GM12801 (cell line): Measurements from ENCODE around the gene ZBTB37.

Source experiments
- CTCF ChIP-seq: IDR thresholded peaks from one replicate; pipeline ENCODE4 v1.5.1; 2011; ENCODE audit warnings: control low read depth; ENCODE audit not compliant: insufficient read length; ENCODE audit errors: extremely low read depth

ZBTB37 gene

DNA sequence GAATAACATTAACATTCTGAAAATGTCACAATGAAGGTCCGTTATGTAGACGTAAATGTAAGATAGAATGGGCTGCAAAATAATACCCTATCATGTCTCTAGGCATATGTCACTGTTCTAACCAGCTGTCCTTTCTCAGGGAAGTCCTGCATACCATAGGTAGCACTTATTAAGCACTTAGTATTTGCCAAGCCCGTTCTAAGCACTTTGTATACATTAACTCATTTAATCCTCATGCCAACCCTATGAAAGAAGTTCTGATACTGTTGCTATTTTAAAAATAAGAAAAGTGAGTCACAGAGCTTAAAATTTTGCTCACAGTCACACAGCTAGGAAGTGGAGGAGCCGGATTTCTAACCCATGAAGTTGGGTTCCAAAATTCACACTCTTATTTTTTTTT is 16.1 kb upstream of the ZBTB37 start:
- TF ChIP-seq CTCF, result no peak

DNA sequence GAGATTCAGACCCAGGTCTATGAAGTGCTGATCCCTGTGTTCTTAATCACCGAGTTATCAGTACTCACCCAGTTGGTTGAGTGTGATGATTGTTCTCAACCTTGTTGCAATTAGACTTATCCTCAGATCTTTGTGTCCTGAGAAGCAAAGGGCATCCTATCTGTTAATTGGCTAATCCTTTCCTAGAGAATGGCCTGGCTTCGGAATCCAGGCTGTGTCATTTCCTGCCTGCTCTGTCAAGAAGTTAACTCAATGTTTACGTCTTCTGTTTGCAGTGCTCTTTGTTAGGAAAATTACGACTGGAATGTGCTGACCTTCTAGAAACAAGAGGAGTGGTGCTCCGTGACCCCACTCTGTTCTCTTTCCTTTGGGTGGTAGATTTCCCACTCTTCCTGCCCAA is 15.1 kb upstream of the ZBTB37 start:
- TF ChIP-seq CTCF, result no peak

DNA sequence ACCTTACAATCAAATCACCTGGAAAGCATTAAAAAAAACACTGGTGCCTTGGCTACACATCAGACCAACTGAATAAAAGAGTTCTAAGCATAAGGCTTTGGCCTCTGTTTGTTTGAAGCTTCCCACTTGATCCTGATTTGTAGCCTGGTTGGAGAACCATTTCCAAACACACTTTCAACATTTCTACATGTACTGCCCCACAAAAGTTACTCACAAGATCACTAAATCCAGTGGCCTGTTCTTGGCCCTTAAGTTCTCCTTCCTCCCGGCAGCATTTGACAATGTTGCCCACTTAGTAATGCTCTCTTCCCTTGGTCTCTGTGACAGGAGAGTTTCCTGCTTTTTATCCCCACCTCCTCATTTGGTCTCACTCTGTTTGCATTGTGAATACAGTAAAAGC is 12.2 kb upstream of the ZBTB37 start:
- TF ChIP-seq CTCF, result no peak

DNA sequence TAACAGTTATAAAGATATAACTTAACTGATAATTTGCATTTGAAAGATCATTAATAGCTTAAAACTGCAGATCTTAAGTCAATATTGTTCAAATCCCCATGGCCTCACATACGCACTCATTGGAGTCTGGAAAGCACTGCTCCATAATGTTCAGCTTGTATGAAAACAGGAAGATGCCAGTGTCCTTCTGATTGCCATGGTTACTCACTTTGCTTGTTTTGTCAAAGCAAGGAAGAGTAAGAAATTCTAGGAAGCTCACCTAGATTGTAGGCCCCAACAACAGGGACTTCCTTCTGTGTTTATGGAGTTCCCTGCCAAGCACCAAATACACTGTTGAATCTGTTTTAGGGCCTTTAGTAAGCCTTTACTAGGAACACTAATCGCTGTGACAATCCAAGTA is 11.3 kb upstream of the ZBTB37 start:
- TF ChIP-seq CTCF, result no peak

DNA sequence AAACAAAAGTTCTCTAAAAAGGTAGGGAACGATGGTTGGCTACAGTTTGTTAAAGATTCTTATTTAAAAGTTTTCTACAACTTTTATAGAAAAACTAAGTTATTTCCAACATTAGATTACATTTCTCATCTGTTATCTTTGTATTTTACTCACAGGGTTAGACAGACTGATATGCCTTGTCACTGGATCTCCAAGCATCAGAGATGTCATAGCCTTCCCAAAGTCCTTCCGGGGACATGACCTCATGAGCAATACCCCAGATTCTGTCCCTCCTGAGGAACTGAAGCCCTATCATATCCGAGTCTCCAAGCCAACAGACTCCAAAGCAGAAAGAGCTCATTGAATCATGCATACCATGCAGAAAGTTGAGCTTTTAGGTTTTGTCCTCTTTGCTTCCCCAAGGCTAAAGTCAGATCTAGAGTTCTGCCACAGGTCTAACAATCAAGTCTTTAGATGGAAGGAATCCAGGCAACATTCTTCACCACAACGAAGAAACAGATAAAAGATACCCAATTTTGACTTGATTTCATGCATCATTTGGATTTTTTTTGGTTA is 10.7 kb upstream of the ZBTB37 start:
- no peak for TF ChIP-seq CTCF

DNA sequence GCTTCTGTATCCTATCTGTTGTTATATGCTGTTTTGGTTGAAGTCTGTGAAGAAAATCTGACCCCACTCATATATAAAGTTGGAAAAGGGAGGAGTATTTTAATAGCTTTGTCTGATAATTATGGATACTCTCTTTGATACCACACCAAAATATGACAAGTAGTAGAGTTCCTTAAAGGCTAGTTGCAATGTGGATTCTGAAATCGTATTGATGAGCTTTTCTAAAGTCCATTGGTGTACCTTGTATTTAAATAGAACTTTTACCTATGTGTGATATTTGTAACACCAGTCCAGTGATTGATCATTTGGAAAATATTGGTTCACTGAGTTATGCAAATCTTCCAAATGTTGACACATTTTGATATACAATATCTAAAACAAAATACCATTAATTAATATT is 8.1 kb upstream of the ZBTB37 start:
- no peak for TF ChIP-seq CTCF

GRCh38 chr1:173861731-173862145 is 6.4 kb upstream of the ZBTB37 start:
- TF ChIP-seq CTCF, result no peak
